K562 (cell line): Measurements from ENCODE around the gene ATP5PD. TPM values are rescaled to one million over a fixed set of nuclear protein-coding genes. Genes with fewer than 3 reads are reported as not detected.
A peak's percentile ranks its signal among the peaks of the same experiment; 100 is the strongest.

Experiments used
- CBX1 ChIP-seq: sonication (generic); IDR thresholded peaks from 2 replicates; pipeline ENCODE4 v1.6.1; 2016; ENCODE audit warnings: antibody characterized with exemption, low read depth, mild to moderate bottlenecking
- CCNT2 ChIP-seq: IDR thresholded peaks from 2 replicates; pipeline ENCODE4 v1.6.1; 2011; ENCODE audit warnings: borderline replicate concordance, low read depth, mild to moderate bottlenecking, moderate library complexity, mixed read lengths, low read length; ENCODE audit not compliant: insufficient read length; ENCODE audit errors: extremely low read depth
- CEBPB ChIP-seq: fragments of 450-650 bp; IDR thresholded peaks from 2 replicates; pipeline ENCODE4 v1.6.1; 2016; ENCODE audit warnings: missing genetic modification characterization, missing compliant biosample characterization
- CHD4 ChIP-seq: fragments of 200-600 bp; sonication (generic); IDR thresholded peaks from 3 replicates; pipeline ENCODE4 v1.6.1; 2012; ENCODE audit warnings: low read depth, mild to moderate bottlenecking, mixed read lengths, low read length, inconsistent platforms; ENCODE audit not compliant: insufficient read depth, insufficient replicate concordance, poor library complexity, severe bottlenecking
- ELF4 ChIP-seq: fragments of 450-650 bp; formaldehyde crosslinking; IDR thresholded peaks from 2 replicates; pipeline ENCODE4 v1.4.0; 2022; ENCODE audit warnings: missing genetic modification characterization
- NCOR1 ChIP-seq: fragments of 450-650 bp; IDR thresholded peaks from 2 replicates; pipeline ENCODE4 v1.6.1; 2016; ENCODE audit warnings: mild to moderate bottlenecking, moderate library complexity
- NFIC ChIP-seq: fragments of 450-650 bp; IDR thresholded peaks from 2 replicates; pipeline ENCODE4 v1.6.1; 2017; ENCODE audit warnings: mild to moderate bottlenecking, inconsistent platforms
- RB1 ChIP-seq: fragments of 450-650 bp; IDR thresholded peaks from 2 replicates; pipeline ENCODE4 v1.6.1; 2017; ENCODE audit warnings: low read depth, mild to moderate bottlenecking
- SMARCA5 ChIP-seq: fragments of 450-650 bp; IDR thresholded peaks from 2 replicates; pipeline ENCODE4 v1.6.1; 2016
- ZBTB17 ChIP-seq: fragments of 450-650 bp; formaldehyde crosslinking; IDR thresholded peaks from 2 replicates; pipeline ENCODE4 v1.4.0; 2020; ENCODE audit warnings: mild to moderate bottlenecking
- ZC3H8 ChIP-seq: fragments of 450-650 bp; IDR thresholded peaks from 2 replicates; pipeline ENCODE4 v1.6.1; 2017
- ZNF561 ChIP-seq: fragments of 450-650 bp; formaldehyde crosslinking; conservative IDR thresholded peaks from 2 replicates; pipeline ENCODE4 v1.4.0; 2020; ENCODE audit warnings: mild to moderate bottlenecking, moderate library complexity
- polyA plus RNA-seq, 8 experiments: library from polyadenylated mRNA; depleted of rRNA in 4 of 8; stranded (reverse) in 5 of 8; unstranded in 3 of 8; fragments of >200 nt; fragmentation: Nextera tagmentation in 2 of 8; fragmentation: Illumina TruSeq in 1 of 8; extraction: Ambion mirVana in 2 of 8; extraction: Trizol in 1 of 8; gene quantifications; 2 replicates each; pipeline versions ENCODE4 v1.2.1 to v1.2.3, GENCODE V29; 2011 to 2014; ENCODE audit warnings: inconsistent platforms in 1 of 8, missing spikeins in 1 of 8
- total RNA-seq, 7 experiments: library from RNA; depleted of rRNA in 6 of 7; stranded (reverse); fragments of >200 nt in 6 of 7; fragmentation: Illumina TruSeq in 2 of 7; extraction: Trizol in 2 of 7; gene quantifications; 2 replicates each; pipeline versions ENCODE4 v1.2.1 to v1.2.3, GENCODE V29; 2011 to 2021; ENCODE audit warnings: low replicate concordance in 1 of 7
- TF ChIP-seq, protein P1 (sequence below): fragments of 200-800 bp; sonication (Bioruptor generic); IDR thresholded peaks from 2 replicates; pipeline ENCODE4 v1.6.1; 2017; ENCODE audit warnings: missing genetic modification characterization, missing compliant biosample characterization
- TF ChIP-seq, protein P2 (sequence below): sonication (generic); formaldehyde crosslinking; IDR thresholded peaks from 2 replicates; pipeline ENCODE4 v1.8.0; 2023; ENCODE audit warnings: mild to moderate bottlenecking, missing genetic modification reagents
- TF ChIP-seq, protein P3 (sequence below), 2 experiments: fragments of 450-650 bp; formaldehyde crosslinking in 1 of 2; IDR thresholded peaks; 2 replicates each; pipeline versions ENCODE4 v1.4.0 to v1.6.1; 2014 to 2020; ENCODE audit warnings: mild to moderate bottlenecking in 2 of 2, borderline replicate concordance in 1 of 2, low read depth in 1 of 2

ATP5PD gene
- total and polyA plus RNA-seq, 9 of the 15 experiments (the other 6 are each of a cell fraction or from before 2014, with no cell fraction given): 271 to 828 (median 432) TPM

DNA sequence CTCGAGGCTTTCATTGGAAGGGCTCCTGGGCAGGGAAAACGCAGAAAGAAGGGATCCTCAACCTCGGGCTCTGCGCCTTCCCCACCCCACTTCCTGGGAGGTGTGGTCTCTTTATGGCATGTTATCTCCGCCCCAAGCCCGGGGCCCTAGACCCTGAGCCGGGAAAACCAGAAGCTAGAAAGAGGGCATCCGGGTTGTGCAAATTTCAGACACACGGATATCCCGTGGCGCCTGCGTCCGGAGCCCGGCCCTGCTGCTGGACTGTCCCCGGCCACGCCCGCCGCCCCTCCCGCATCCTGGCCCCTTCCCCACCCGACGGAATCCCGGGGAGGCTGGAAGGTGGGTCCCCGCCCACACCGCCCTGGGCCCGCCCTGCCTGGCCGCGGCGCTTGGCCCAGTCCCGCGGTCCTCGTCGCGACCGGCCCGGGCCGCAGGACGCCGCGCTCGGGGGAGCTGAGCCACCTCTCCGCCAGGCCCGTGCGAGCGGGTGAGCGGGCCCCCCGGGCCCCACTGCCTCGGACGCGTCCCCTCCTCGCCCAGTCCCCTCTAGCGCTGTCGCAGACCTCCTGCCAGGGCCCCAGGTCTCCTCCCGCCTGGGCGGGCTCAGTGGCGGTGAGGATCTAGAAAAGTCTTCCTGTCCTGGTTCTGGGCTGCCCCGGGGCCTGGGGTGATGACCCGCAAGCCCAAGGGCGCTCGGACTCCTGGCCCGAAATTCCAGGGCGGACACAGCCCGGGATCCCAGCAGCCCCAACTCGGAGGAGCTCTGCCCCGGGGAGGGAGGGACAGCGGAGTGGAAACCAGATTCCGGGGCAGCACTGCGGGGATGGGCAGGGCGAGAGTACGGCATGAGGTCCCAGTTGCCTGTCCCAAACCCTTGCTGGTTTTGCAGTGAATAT is 41.0 kb upstream of the ATP5PD start, which contains the start of gene SLC16A5 (continued):
- TF ChIP-seq CBX1 (peak; percentile 43; the same call in 1 of the 2 replicates), ZNF561 (no peak), CEBPB (tag) (0 out of 2 replicates have a peak, but pooled peaks have one; percentile 7), ZC3H8 (no peak), SMARCA5 (no peak), NCOR1 (no peak), CCNT2 (peak; percentile 40), RB1 (peak; percentile 49; the same call in 1 of the 2 replicates), ELF4 (CRISPR knock-in tag) (no peak), CHD4 (no peak), ZBTB17 (CRISPR knock-in tag) (0 out of 2 replicates have a peak, but pooled peaks have one; percentile 7), NFIC (no peak)
- TF ChIP-seq, protein P1, sequence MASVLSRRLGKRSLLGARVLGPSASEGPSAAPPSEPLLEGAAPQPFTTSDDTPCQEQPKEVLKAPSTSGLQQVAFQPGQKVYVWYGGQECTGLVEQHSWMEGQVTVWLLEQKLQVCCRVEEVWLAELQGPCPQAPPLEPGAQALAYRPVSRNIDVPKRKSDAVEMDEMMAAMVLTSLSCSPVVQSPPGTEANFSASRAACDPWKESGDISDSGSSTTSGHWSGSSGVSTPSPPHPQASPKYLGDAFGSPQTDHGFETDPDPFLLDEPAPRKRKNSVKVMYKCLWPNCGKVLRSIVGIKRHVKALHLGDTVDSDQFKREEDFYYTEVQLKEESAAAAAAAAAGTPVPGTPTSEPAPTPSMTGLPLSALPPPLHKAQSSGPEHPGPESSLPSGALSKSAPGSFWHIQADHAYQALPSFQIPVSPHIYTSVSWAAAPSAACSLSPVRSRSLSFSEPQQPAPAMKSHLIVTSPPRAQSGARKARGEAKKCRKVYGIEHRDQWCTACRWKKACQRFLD (CRISPR knock-in tag): no peak
- TF ChIP-seq, protein P2, sequence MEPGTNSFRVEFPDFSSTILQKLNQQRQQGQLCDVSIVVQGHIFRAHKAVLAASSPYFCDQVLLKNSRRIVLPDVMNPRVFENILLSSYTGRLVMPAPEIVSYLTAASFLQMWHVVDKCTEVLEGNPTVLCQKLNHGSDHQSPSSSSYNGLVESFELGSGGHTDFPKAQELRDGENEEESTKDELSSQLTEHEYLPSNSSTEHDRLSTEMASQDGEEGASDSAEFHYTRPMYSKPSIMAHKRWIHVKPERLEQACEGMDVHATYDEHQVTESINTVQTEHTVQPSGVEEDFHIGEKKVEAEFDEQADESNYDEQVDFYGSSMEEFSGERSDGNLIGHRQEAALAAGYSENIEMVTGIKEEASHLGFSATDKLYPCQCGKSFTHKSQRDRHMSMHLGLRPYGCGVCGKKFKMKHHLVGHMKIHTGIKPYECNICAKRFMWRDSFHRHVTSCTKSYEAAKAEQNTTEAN: no peak
- TF ChIP-seq, protein P3, sequence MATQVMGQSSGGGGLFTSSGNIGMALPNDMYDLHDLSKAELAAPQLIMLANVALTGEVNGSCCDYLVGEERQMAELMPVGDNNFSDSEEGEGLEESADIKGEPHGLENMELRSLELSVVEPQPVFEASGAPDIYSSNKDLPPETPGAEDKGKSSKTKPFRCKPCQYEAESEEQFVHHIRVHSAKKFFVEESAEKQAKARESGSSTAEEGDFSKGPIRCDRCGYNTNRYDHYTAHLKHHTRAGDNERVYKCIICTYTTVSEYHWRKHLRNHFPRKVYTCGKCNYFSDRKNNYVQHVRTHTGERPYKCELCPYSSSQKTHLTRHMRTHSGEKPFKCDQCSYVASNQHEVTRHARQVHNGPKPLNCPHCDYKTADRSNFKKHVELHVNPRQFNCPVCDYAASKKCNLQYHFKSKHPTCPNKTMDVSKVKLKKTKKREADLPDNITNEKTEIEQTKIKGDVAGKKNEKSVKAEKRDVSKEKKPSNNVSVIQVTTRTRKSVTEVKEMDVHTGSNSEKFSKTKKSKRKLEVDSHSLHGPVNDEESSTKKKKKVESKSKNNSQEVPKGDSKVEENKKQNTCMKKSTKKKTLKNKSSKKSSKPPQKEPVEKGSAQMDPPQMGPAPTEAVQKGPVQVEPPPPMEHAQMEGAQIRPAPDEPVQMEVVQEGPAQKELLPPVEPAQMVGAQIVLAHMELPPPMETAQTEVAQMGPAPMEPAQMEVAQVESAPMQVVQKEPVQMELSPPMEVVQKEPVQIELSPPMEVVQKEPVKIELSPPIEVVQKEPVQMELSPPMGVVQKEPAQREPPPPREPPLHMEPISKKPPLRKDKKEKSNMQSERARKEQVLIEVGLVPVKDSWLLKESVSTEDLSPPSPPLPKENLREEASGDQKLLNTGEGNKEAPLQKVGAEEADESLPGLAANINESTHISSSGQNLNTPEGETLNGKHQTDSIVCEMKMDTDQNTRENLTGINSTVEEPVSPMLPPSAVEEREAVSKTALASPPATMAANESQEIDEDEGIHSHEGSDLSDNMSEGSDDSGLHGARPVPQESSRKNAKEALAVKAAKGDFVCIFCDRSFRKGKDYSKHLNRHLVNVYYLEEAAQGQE (IDR thresholded peaks at IDR 0.05; ENCODE audit: borderline replicate concordance): no peak
- TF ChIP-seq, protein P3 (CRISPR knock-in tag; IDR thresholded peaks at IDR 0.05; ENCODE audit: low read depth): no peak
